PC-9 (cell line): ENCODE data around the gene ETNK1.

Experiments
- EZH2 ChIP-seq: fragments of 200-600 bp; sonication (generic); IDR thresholded peaks from 2 replicates; pipeline ENCODE4 v1.8.0; 2017; ENCODE audit warnings: antibody characterized with exemption, low read depth
- TF ChIP-seq, protein P1 (sequence below): fragments of 200-600 bp; sonication (generic); conservative IDR thresholded peaks from 2 replicates; pipeline ENCODE4 v1.6.1; 2017; ENCODE audit warnings: mixed run types, antibody characterized with exemption, mild to moderate bottlenecking, moderate library complexity

DNA sequence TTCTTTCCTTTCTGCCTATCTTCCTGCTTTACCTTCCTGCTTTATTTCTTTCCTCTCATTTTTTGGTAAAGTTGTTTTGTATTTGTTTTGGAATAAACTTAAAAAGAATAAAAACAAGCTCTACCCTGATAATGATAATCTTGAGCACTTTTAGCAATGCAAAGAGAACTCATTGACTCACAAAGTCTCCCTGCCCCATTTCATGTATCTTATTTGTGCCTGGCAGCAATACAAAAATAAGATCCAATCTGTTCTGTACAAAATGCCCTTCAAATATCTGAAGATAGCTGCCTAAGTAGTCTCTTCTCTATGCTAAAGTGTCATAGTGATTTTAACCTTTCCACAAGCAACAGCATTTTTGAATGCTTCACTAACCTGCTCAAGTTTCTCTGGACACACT is 31.1 kb upstream of the ETNK1 start:
- no peak for TF ChIP-seq EZH2
- TF ChIP-seq, protein P1, sequence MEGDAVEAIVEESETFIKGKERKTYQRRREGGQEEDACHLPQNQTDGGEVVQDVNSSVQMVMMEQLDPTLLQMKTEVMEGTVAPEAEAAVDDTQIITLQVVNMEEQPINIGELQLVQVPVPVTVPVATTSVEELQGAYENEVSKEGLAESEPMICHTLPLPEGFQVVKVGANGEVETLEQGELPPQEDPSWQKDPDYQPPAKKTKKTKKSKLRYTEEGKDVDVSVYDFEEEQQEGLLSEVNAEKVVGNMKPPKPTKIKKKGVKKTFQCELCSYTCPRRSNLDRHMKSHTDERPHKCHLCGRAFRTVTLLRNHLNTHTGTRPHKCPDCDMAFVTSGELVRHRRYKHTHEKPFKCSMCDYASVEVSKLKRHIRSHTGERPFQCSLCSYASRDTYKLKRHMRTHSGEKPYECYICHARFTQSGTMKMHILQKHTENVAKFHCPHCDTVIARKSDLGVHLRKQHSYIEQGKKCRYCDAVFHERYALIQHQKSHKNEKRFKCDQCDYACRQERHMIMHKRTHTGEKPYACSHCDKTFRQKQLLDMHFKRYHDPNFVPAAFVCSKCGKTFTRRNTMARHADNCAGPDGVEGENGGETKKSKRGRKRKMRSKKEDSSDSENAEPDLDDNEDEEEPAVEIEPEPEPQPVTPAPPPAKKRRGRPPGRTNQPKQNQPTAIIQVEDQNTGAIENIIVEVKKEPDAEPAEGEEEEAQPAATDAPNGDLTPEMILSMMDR = no peak
